Suprapubic skin (tissue), 3 donors: ENCODE results near the gene NET1.

Source experiments
- EP300 ChIP-seq: sonication (generic); formaldehyde crosslinking; IDR thresholded peaks from one replicate; pipeline ENCODE4 v1.6.1; 2017; ENCODE audit warnings: antibody characterized with exemption
- TF ChIP-seq, protein P1 (sequence below), 2 donors: fragments of 200-600 bp in 1 of 2; fragments of 450-650 bp in 1 of 2; sonication (generic) in 1 of 2; IDR thresholded peaks; one replicate each; pipeline ENCODE4 v1.5.1; 2016 to 2019; ENCODE audit warnings: antibody characterized with exemption in 2 of 2, mild to moderate bottlenecking in 1 of 2, moderate library complexity in 1 of 2

DNA sequence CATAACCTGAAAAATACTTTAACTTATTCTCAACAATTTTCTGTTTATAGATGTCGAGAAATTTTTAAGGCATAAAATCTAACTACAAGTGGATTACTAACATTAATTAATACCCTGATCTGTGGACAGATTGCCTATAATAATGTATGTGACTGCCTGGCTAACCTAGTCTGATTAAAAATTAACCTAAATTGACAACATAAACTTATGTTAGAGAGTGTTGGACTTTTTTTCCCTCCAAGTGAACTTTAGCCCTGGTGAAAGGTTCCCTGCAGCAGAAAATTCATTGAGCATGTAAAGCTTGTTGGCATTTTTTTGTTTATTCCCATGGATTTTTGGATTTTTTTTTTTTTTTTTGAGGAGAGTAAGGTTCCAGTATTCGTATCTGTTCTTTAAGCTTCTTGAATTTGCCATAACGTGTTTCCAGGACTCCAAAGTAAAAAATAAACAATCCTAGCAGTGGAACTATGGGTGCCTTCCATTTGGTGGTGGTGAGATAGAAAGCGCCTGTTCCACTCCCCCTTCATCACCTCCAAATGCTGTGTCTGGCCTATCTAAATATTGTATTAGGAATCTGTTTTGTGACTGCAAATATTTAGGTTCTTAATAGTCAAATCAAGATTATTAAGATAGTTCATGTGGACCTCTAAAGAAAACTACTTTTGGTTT lies 36.1 kb downstream of the NET1 start:
- TF ChIP-seq EP300: no peak
- TF ChIP-seq, protein P1, sequence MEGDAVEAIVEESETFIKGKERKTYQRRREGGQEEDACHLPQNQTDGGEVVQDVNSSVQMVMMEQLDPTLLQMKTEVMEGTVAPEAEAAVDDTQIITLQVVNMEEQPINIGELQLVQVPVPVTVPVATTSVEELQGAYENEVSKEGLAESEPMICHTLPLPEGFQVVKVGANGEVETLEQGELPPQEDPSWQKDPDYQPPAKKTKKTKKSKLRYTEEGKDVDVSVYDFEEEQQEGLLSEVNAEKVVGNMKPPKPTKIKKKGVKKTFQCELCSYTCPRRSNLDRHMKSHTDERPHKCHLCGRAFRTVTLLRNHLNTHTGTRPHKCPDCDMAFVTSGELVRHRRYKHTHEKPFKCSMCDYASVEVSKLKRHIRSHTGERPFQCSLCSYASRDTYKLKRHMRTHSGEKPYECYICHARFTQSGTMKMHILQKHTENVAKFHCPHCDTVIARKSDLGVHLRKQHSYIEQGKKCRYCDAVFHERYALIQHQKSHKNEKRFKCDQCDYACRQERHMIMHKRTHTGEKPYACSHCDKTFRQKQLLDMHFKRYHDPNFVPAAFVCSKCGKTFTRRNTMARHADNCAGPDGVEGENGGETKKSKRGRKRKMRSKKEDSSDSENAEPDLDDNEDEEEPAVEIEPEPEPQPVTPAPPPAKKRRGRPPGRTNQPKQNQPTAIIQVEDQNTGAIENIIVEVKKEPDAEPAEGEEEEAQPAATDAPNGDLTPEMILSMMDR (IDR thresholded peaks at IDR 0.05): no peak
